ENCODE measurements around the gene FGD1. TPM values are rescaled to one million over a fixed set of nuclear protein-coding genes. Genes with fewer than 3 reads are reported as not detected.

Gene FGD1
- polyA plus RNA-seq, 6 donors from 2014 or later = 0.50 to 0.95 (median 0.79) TPM

- ATAC-seq (ENCODE audit: low read depth in 2 of 2) = no peak
- no peaks in the 10 kb centered on the region for H3K27me3 Mint-ChIP-seq
- peaks cover 0 to 2% (median 0%) of the 10 kb centered on the region in 7 donors for H3K9me3 Mint-ChIP-seq
- H3K27ac Mint-ChIP-seq = no peak overlapping the region
- peaks cover 0 to 9% of the 10 kb centered on the region in 2 donors for H3K36me3 Mint-ChIP-seq
- peaks cover 7 to 16% (median 9%) of the 10 kb centered on the region in 3 donors for H3K4me1 Mint-ChIP-seq
- no peak overlapping the region for H3K4me3 Mint-ChIP-seq
- DNase-seq = no peak
Observed at GRCh38 chrX:54447461-54447860, 48.6 kb downstream of the FGD1 start.

GRCh38 chrX:54446084-54446483 is 50.0 kb downstream of the FGD1 start:
- DNase-seq = no peak
- Mint-ChIP-seq H3K27ac (peak overlapping the region in 1 of 6 donors; percentile 78), H3K9me3 (peaks cover 0 to 3% (median 0%) of the 10 kb centered on the region in 7 donors), H3K4me1 (peaks cover 17 to 30% (median 22%) of the 10 kb centered on the region in 3 donors), H3K4me3 (no peak overlapping the region), H3K27me3 (no peaks in the 10 kb centered on the region), H3K36me3 (peaks cover 0 to 9% of the 10 kb centered on the region in 2 donors)
- ATAC-seq (ENCODE audit: low read depth in 2 of 2) = no peak

GRCh38 chrX:54444752-54445151 is 51.3 kb downstream of the FGD1 start:
- H3K36me3 Mint-ChIP-seq = peaks cover 0 to 9% of the 10 kb centered on the region in 2 donors
- peaks cover 0 to 4% (median 0%) of the 10 kb centered on the region in 7 donors for H3K9me3 Mint-ChIP-seq
- ATAC-seq (ENCODE audit: low read depth in 2 of 2) (no peak), DNase-seq (no peak)
- H3K27me3 Mint-ChIP-seq = no peaks in the 10 kb centered on the region
- peak overlapping the region in 1 of 8 donors; percentile 35 for H3K4me3 Mint-ChIP-seq
- peaks cover 25 to 38% (median 29%) of the 10 kb centered on the region in 3 donors for H3K4me1 Mint-ChIP-seq
- H3K27ac Mint-ChIP-seq = peak overlapping the region in 3 of 6 donors; percentile 11 to 91 (median 15)

GRCh38 chrX:54442790-54443189 is 53.2 kb downstream of the FGD1 start:
- no peak for DNase-seq
- Mint-ChIP-seq H3K27me3 (no peaks in the 10 kb centered on the region), H3K4me1 (peaks cover 25 to 38% (median 29%) of the 10 kb centered on the region in 3 donors), H3K27ac (no peak overlapping the region), H3K36me3 (peaks cover 0 to 9% of the 10 kb centered on the region in 2 donors), H3K4me3 (peak overlapping the region in 2 of 8 donors; percentile 16 to 93), H3K9me3 (peaks cover 0 to 4% (median 0%) of the 10 kb centered on the region in 7 donors)
- no peak for ATAC-seq (ENCODE audit: low read depth in 2 of 2)

- Mint-ChIP-seq H3K27me3 (peaks cover 0 to 5% (median 0%) of the 10 kb centered on the region in 3 donors), H3K4me3 (peak within 1 kb of the TSS; percentile 86 to 99 (median 94)), H3K36me3 (peaks cover 0 to 9% of the 10 kb centered on the region in 2 donors), H3K9me3 (peaks cover 0 to 6% (median 0%) of the 10 kb centered on the region in 7 donors), H3K4me1 (peaks cover 25 to 38% (median 29%) of the 10 kb centered on the region in 3 donors), H3K27ac (peak within 1 kb of the TSS; percentile 87 to 98 (median 92))
- peak; percentile 72 for DNase-seq
- ATAC-seq (ENCODE audit: low read depth in 2 of 2) = peak; percentile 97 to 99
Observed at GRCh38 chrX:54439960-54440871, 55.8 kb downstream of the FGD1 start, which contains the start of gene TSR2. Gene TSR2, plus strand, starts transcription at chrX:54440404. Its CDS starts 18 bp downstream, at chrX:54440422.

- Mint-ChIP-seq H3K9me3 (peaks cover 0 to 2% (median 0%) of the 10 kb centered on the region in 7 donors), H3K27me3 (peaks cover 0 to 8% (median 0%) of the 10 kb centered on the region in 3 donors), H3K4me1 (peaks cover 4% of the 10 kb centered on the region in 3 donors), H3K27ac (no peak overlapping the region), H3K4me3 (no peak overlapping the region), H3K36me3 (no peaks in the 10 kb centered on the region)
- no peak for DNase-seq
- ATAC-seq (ENCODE audit: low read depth in 2 of 2) = no peak
Observed at GRCh38 chrX:54435121-54435520, 60.9 kb downstream of the FGD1 start.

DNA sequence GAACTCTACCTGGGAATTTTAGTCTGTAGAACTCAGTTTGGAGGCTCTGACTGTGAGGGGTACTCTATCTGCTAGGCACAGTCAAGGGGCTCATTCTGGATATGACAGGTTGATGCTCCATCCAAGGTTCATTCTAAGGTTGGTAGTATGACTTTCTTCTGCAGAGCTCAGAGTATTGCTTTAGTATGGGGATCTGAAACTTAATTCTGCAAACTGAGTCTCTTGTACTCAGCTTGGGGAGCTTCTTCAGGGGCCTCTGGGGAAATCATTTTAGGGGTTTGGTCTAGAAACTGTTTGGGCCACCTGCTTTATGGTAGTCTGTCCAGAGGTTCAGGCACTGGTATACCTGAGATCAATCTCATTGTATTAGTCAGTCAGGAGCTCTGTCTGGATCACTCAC is 65.5 kb downstream of the FGD1 start:
- Mint-ChIP-seq H3K9me3 (peaks cover 0 to 2% (median 0%) of the 10 kb centered on the region in 7 donors), H3K4me1 (no peaks in the 10 kb centered on the region), H3K27me3 (peaks cover 0 to 22% (median 8%) of the 10 kb centered on the region in 3 donors), H3K36me3 (no peaks in the 10 kb centered on the region), H3K27ac (no peak overlapping the region), H3K4me3 (peak overlapping the region in 1 of 8 donors; percentile 55)
- DNase-seq (no peak), ATAC-seq (ENCODE audit: low read depth in 2 of 2) (no peak)

- H3K9me3 Mint-ChIP-seq = peaks cover 0 to 2% (median 0%) of the 10 kb centered on the region in 7 donors
- H3K27me3 Mint-ChIP-seq = peaks cover 0 to 16% (median 8%) of the 10 kb centered on the region in 3 donors
- H3K4me3 Mint-ChIP-seq = no peak overlapping the region
- DNase-seq (no peak), ATAC-seq (ENCODE audit: low read depth in 2 of 2) (no peak)
- no peaks in the 10 kb centered on the region for H3K4me1 Mint-ChIP-seq
- H3K36me3 Mint-ChIP-seq = no peaks in the 10 kb centered on the region
- H3K27ac Mint-ChIP-seq = no peak overlapping the region
Observed at GRCh38 chrX:54427837-54428424, 68.1 kb downstream of the FGD1 start.

DNA sequence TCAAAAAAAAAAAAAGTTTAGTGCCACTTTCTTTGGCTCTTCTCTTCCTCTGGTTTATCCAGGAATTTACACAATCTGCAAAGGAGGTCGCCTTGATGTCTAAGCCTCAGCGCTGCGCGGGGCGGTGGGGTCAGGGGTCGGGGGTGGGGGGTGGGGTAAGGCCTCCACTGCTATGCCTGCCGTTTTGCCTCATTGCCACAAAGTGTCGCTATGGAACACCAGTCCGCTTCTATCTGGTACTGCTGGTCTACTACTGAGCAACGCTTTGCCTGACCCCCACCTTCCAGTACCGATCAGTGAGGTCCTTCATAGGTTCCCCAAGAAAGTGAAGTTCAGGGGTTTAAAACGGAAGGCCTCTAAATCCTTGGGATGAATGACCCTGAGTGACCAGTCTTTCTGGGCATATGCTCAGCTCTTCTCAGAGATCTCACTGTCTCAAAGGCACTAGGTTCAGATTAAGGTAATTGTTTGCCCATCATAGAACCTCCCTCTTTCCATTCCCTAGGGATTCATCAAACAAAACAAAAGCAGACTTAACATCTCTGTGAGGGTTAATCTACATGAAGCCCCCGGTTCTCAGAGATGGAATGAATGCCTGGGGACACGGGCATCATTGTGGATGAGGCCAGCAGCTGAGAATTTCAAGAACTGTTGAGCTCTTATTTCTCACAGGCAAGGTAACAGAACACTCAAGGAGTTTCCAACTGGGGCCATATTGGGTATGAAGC is 72.7 kb downstream of the FGD1 start:
- no peaks in the 10 kb centered on the region for H3K36me3 Mint-ChIP-seq
- ATAC-seq (ENCODE audit: low read depth in 2 of 2) = no peak
- DNase-seq = no peak
- H3K4me3 Mint-ChIP-seq = no peak overlapping the region
- H3K9me3 Mint-ChIP-seq = peaks cover 0 to 2% (median 0%) of the 10 kb centered on the region in 7 donors
- no peak overlapping the region for H3K27ac Mint-ChIP-seq
- H3K4me1 Mint-ChIP-seq = no peaks in the 10 kb centered on the region
- H3K27me3 Mint-ChIP-seq = peaks cover 3 to 33% (median 23%) of the 10 kb centered on the region in 3 donors

DNA sequence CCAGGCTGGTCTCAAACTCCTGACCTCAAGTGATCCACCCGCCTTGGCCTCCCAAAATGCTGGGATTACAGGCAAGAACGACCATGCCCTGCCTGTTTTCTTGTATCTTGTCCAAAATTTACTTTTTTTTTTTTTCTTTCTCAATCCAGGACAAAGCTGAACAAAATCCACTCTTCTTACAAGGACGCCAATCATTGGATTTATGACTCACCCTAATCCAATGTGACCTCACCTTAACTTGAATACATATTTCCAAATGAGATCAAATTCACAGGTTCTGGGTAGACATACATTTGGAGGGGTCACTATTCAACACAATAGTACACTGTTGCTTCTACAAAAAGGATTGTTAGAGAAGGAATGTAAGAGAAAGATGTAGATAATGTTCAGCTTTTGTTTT is 73.9 kb downstream of the FGD1 start:
- H3K27ac Mint-ChIP-seq = no peak overlapping the region
- no peaks in the 10 kb centered on the region for H3K36me3 Mint-ChIP-seq
- no peaks in the 10 kb centered on the region for H3K4me1 Mint-ChIP-seq
- H3K9me3 Mint-ChIP-seq = peaks cover 0 to 2% (median 0%) of the 10 kb centered on the region in 7 donors
- no peak for DNase-seq
- no peak for ATAC-seq (ENCODE audit: low read depth in 2 of 2)
- peaks cover 3 to 33% (median 25%) of the 10 kb centered on the region in 3 donors for H3K27me3 Mint-ChIP-seq
- H3K4me3 Mint-ChIP-seq = no peak overlapping the region

DNA sequence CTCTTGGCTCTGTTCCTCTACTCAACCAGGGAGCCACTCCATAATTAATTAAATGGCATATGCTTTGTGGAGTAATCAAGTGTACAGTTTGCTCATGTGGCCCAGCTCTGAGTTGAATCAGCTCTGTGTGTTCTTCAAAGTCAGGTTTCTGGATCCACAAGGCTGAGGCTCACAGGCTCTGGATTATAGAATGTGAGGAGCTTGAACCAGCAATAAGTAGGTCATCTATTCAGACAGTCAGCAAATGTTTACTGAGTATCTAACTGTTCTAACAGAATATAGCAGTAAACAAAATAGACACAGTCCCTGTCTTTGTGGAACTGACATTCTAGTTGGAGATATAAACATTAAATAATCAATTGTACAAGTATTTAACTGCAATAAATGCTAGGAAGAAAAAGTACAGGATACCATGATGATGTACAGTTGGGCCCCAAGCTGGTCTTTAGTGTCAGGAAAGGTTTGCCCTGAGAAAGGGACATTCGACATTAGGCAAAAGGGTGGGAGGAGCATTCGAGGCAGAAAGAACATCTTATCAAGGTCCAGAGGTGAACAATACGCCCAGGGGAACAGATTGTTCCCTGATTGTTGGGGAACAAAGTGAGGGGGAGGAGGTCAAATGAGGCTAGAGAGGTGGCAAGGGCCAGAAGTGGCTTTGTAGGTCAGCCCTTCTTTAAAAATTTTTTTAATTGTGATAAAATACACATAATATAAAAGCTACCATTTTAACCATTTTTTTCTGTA is 76.3 kb downstream of the FGD1 start:
- DNase-seq = no peak
- Mint-ChIP-seq H3K27ac (no peak overlapping the region), H3K4me1 (peaks cover 0 to 3% (median 0%) of the 10 kb centered on the region in 3 donors), H3K4me3 (no peak overlapping the region), H3K9me3 (peaks cover 0 to 5% (median 0%) of the 10 kb centered on the region in 7 donors), H3K36me3 (peaks cover 0 to 5% of the 10 kb centered on the region in 2 donors), H3K27me3 (peaks cover 14 to 44% (median 42%) of the 10 kb centered on the region in 3 donors)
- ATAC-seq (ENCODE audit: low read depth in 2 of 2) = no peak

- ATAC-seq (ENCODE audit: low read depth in 2 of 2) = no peak
- Mint-ChIP-seq H3K36me3 (peaks cover 0 to 5% of the 10 kb centered on the region in 2 donors), H3K4me1 (peaks cover 0 to 3% (median 0%) of the 10 kb centered on the region in 3 donors), H3K9me3 (peaks cover 0 to 5% (median 0%) of the 10 kb centered on the region in 7 donors), H3K27ac (no peak overlapping the region), H3K27me3 (peaks cover 18 to 44% (median 42%) of the 10 kb centered on the region in 3 donors), H3K4me3 (no peak overlapping the region)
- no peak for DNase-seq
Observed at GRCh38 chrX:54416965-54417364, 79.1 kb downstream of the FGD1 start.
